ENCODE data around the gene SLC39A5.

SLC39A5 gene

DNA sequence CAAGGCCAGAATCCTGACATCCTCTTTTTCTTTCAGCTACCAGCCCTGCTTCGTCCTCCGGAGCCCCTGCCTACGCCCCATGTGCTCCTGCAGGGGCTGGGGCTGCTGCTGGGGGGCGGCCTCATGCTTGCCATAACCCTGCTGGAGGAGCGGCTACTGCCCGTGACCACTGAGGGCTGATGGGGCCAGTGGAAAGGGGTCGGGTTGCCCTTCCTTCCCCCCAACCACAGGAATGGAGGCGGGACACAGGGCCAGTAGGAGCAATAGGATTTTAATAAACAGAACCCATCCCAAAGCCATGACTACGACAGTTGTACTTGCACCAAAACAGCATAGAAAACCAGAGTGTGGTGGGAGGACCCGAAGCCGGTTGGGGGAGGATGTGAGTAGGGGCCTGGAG lies 7.7 kb downstream of the SLC39A5 start:
- peaks cover 27 to 65% (median 51%) of the 10 kb centered on the region in 3 donors for H3K36me3 ChIP-seq
- no peak for DNase-seq
- H3K4me3 ChIP-seq, result no peak overlapping the region
- no peaks in the 10 kb centered on the region for H3K9me3 ChIP-seq
- intact Hi-C loops (cut with DNase I; ENCODE audit: low total_unique reads), result no loop called here
- TF ChIP-seq, protein P1, sequence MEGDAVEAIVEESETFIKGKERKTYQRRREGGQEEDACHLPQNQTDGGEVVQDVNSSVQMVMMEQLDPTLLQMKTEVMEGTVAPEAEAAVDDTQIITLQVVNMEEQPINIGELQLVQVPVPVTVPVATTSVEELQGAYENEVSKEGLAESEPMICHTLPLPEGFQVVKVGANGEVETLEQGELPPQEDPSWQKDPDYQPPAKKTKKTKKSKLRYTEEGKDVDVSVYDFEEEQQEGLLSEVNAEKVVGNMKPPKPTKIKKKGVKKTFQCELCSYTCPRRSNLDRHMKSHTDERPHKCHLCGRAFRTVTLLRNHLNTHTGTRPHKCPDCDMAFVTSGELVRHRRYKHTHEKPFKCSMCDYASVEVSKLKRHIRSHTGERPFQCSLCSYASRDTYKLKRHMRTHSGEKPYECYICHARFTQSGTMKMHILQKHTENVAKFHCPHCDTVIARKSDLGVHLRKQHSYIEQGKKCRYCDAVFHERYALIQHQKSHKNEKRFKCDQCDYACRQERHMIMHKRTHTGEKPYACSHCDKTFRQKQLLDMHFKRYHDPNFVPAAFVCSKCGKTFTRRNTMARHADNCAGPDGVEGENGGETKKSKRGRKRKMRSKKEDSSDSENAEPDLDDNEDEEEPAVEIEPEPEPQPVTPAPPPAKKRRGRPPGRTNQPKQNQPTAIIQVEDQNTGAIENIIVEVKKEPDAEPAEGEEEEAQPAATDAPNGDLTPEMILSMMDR (IDR thresholded peaks at IDR 0.05), result no peak
- H3K27me3 ChIP-seq, result no peaks in the 10 kb centered on the region
- H3K27ac ChIP-seq, result no peak overlapping the region
- no peaks in the 10 kb centered on the region for H3K4me1 ChIP-seq

DNA sequence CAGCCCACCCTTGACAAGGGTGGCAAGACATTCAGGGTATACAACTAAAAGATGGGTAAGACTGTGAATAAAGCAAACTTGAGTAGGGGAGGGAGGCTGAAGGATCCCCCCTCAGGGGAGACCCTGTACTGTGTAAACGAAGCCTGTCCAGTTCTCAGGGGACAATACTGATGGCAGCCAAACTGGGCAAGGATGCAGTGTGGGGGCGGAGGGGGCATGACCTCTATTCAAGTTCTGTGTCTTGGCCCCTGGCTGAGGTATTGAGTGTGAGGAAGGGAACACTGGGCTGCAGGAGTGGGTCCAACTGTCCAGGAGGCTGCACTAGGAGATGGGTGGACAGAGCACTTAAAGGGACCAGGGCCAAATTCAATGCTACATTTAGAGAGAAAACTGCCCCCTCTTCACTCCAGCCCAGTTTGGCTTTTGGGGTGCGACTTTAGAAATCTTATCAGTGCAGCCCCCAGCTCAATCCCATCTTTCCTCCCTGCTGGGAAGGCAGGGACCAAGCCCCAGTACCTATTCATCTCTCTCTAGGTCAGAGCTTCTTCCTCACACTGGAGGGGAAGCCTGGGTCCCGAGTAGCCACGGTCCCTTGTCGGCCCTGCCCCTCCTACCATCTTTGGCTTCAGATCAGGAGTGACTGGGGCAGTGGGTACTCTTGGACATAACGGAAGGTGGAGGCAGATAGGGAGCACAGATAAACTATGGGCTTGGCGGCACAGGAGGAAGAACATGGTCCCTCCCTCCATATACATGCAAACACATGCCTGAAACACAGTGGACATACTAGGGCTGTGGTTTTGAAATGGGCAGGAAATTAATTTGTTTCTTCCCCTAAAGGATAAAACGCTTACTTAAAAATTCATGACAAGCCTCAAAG lies 11.8 kb downstream of the SLC39A5 start:
- TF ChIP-seq, protein P1 (IDR thresholded peaks at IDR 0.05), result no peak
- Histone ChIP-seq H3K9me3 (no peaks in the 10 kb centered on the region), H3K27me3 (no peaks in the 10 kb centered on the region), H3K4me1 (no peaks in the 10 kb centered on the region), H3K36me3 (peaks cover 67 to 100% (median 92%) of the 10 kb centered on the region in 3 donors), H3K27ac (no peak overlapping the region), H3K4me3 (no peak overlapping the region)
- intact Hi-C loops (cut with DNase I; ENCODE audit: low total_unique reads), result no loop called here
- no peak for DNase-seq

DNA sequence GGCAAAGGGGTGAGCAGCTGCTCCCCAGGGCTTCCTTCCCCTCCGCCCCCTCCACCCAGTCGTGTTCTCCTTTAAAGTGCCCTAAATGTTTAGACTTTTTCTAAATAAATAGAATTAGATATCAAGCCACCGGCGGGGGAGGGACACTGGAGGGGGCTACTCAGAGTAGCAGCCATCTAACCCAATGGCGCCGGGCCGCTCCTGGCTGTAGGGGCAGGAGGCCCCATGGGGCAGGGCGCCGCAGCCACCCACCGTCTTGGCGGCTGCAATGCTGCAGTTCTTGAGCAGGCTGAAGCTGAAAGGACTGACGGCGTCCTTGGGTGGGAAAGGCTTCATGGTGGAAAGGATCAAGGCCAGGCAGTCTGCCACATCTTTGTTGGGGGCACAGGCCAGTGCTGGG lies 13.1 kb downstream of the SLC39A5 start:
- no peaks in the 10 kb centered on the region for H3K27me3 ChIP-seq
- H3K4me3 ChIP-seq, result no peak overlapping the region
- TF ChIP-seq, protein P1 (IDR thresholded peaks at IDR 0.05), result no peak
- intact Hi-C loops (cut with DNase I; ENCODE audit: low total_unique reads), result no loop called here
- DNase-seq, result no peak
- no peaks in the 10 kb centered on the region for H3K9me3 ChIP-seq
- peaks cover 77 to 100% (median 99%) of the 10 kb centered on the region in 3 donors for H3K36me3 ChIP-seq
- H3K4me1 ChIP-seq, result no peaks in the 10 kb centered on the region
- no peak overlapping the region for H3K27ac ChIP-seq

DNA sequence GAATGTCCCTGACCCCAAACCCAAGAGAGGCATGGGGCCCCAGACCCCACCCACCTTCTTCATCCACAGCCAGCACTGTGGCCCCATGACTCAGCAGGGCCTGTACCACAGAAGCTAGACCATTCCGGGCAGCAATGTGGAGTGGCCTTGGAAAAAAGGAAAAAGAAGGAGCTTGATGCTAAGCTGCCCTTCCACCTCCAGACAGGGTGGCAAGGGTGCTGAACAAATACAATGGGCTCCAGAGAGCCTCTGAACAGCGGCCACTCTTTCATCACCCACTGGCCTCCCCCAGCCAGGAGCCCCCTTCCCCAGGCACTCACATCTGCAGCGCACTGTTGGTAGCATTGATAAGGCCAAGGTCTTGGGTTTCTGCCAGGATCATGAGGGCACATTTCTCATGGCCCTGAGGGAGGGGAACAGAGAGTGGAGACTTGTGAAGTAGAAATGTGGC lies 13.9 kb downstream of the SLC39A5 start:
- no peaks in the 10 kb centered on the region for H3K27me3 ChIP-seq
- H3K4me3 ChIP-seq, result no peak overlapping the region
- no peak for DNase-seq
- H3K4me1 ChIP-seq, result no peaks in the 10 kb centered on the region
- no peak overlapping the region for H3K27ac ChIP-seq
- peaks cover 85 to 100% (median 99%) of the 10 kb centered on the region in 3 donors for H3K36me3 ChIP-seq
- intact Hi-C loops (cut with DNase I; ENCODE audit: low total_unique reads), result no loop called here
- H3K9me3 ChIP-seq, result no peaks in the 10 kb centered on the region
- TF ChIP-seq, protein P1 (IDR thresholded peaks at IDR 0.05), result no peak

DNA sequence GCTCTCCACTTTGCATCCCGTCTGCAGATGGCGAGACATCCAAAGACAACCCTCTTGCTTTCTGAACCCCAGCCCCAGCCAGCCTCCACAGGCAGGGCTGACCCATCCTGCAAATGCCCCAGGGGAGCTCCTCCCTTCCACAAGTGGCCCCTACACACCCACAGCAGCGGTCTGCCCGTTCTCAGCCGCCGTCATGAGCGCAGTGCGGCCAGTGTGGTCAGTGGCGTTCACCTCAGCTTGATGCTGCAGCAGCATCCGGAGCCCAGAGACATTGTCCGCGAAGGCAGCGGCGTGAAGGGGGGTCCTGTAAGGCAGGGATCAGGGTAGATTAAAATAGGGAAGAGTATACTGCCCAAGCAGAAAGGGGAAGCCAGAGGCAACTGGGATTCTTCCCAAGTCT lies 14.6 kb downstream of the SLC39A5 start:
- peaks cover 87 to 100% (median 99%) of the 10 kb centered on the region in 3 donors for H3K36me3 ChIP-seq

More for the DNA sequence above, 14.6 kb downstream of the SLC39A5 start:
- intact Hi-C loops (cut with DNase I; ENCODE audit: low total_unique reads), result no loop called here
- Histone ChIP-seq H3K4me3 (no peak overlapping the region), H3K27ac (no peak overlapping the region), H3K4me1 (no peaks in the 10 kb centered on the region), H3K27me3 (no peaks in the 10 kb centered on the region), H3K9me3 (no peaks in the 10 kb centered on the region)
- no peak for DNase-seq
- TF ChIP-seq, protein P1 (IDR thresholded peaks at IDR 0.05), result no peak
